ENCODE measurements around the gene GRP.

Gene GRP

GRCh38 chr18:59229191-59229590, 9.2 kb downstream of the GRP start:
- no peak overlapping the region for H3K9ac ChIP-seq (ENCODE audit: low read length in 2 of 2)
- no peaks in the 10 kb centered on the region for H3K36me3 ChIP-seq (ENCODE audit: control insufficient read depth in 2 of 2, insufficient read depth in 2 of 2, low read length in 2 of 2)
- no peaks in the 10 kb centered on the region for H3K27me3 ChIP-seq (ENCODE audit: control insufficient read depth in 1 of 2, insufficient read depth in 2 of 2, low read length in 2 of 2)
- H3K9me3 ChIP-seq (ENCODE audit: control insufficient read depth in 2 of 2, low read length in 2 of 2), result no peaks in the 10 kb centered on the region
- H3K4me3 ChIP-seq (ENCODE audit: low read length in 2 of 2), result no peak overlapping the region
- no peaks in the 10 kb centered on the region for H3K4me1 ChIP-seq (ENCODE audit: control insufficient read depth, insufficient read depth, low read length)
- H3K27ac ChIP-seq (ENCODE audit: low read length), result no peak overlapping the region

GRCh38 chr18:59229701-59230443, 9.9 kb downstream of the GRP start:
- H3K9ac ChIP-seq (ENCODE audit: low read length in 2 of 2), result no peak overlapping the region
- no peaks in the 10 kb centered on the region for H3K36me3 ChIP-seq (ENCODE audit: control insufficient read depth in 2 of 2, insufficient read depth in 2 of 2, low read length in 2 of 2)
- H3K4me1 ChIP-seq (ENCODE audit: control insufficient read depth, insufficient read depth, low read length), result no peaks in the 10 kb centered on the region
- no peak overlapping the region for H3K4me3 ChIP-seq (ENCODE audit: low read length in 2 of 2)
- no peaks in the 10 kb centered on the region for H3K27me3 ChIP-seq (ENCODE audit: control insufficient read depth in 1 of 2, insufficient read depth in 2 of 2, low read length in 2 of 2)
- H3K9me3 ChIP-seq (ENCODE audit: control insufficient read depth in 2 of 2, low read length in 2 of 2), result no peaks in the 10 kb centered on the region
- H3K27ac ChIP-seq (ENCODE audit: low read length), result no peak overlapping the region

DNA sequence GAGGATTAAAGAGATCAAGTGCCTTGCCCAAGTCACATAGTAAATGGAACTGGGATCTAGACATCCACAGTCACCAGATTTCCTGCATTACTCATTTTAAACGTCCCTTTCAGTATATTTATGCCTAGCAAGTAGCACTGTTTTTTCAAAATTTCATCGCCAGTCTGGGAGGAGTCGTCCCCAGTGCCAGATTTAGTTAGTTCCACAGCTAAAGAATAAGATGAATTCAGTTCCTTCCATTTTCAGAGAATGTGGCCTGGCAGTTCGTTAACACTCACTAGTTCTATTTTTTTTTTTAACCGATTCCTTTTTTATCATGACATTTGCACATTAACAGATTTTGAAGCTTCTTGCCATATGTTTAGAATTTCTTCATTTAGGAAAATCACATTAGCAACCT, 11.2 kb downstream of the GRP start:
- Histone ChIP-seq H3K36me3 (ENCODE audit: control insufficient read depth in 2 of 2, insufficient read depth in 2 of 2, low read length in 2 of 2) (no peaks in the 10 kb centered on the region), H3K27ac (ENCODE audit: low read length) (no peak overlapping the region), H3K9ac (ENCODE audit: low read length in 2 of 2) (no peak overlapping the region), H3K9me3 (ENCODE audit: control insufficient read depth in 2 of 2, low read length in 2 of 2) (no peaks in the 10 kb centered on the region), H3K4me3 (ENCODE audit: low read length in 2 of 2) (no peak overlapping the region), H3K27me3 (ENCODE audit: control insufficient read depth in 1 of 2, insufficient read depth in 2 of 2, low read length in 2 of 2) (no peaks in the 10 kb centered on the region), H3K4me1 (ENCODE audit: control insufficient read depth, insufficient read depth, low read length) (no peaks in the 10 kb centered on the region)

DNA sequence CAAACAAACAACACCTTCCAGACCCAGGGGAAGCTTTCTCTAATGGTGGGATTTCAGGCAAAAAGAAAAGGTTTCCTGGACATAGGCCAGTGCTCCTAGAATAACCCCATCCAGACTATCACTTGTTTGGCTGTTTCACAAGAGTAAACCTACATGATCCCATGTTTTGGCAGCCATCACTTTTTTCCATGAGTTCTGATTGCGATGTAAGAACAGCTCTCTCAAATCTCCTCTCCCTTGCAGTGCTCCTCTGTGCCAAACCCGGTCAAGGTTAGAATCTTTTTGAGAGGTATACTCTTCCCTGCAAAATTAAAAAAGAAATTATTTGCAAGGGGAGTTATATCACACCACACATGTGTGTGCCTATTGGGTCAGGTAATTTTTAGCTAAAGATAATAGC, 11.9 kb downstream of the GRP start:
- no peaks in the 10 kb centered on the region for H3K36me3 ChIP-seq (ENCODE audit: control insufficient read depth in 2 of 2, insufficient read depth in 2 of 2, low read length in 2 of 2)
- H3K9ac ChIP-seq (ENCODE audit: low read length in 2 of 2), result no peak overlapping the region
- no peaks in the 10 kb centered on the region for H3K4me1 ChIP-seq (ENCODE audit: control insufficient read depth, insufficient read depth, low read length)
- no peak overlapping the region for H3K27ac ChIP-seq (ENCODE audit: low read length)
- H3K4me3 ChIP-seq (ENCODE audit: low read length in 2 of 2), result no peak overlapping the region
- H3K27me3 ChIP-seq (ENCODE audit: control insufficient read depth in 1 of 2, insufficient read depth in 2 of 2, low read length in 2 of 2), result no peaks in the 10 kb centered on the region
- H3K9me3 ChIP-seq (ENCODE audit: control insufficient read depth in 2 of 2, low read length in 2 of 2), result no peaks in the 10 kb centered on the region

- no peaks in the 10 kb centered on the region for H3K4me1 ChIP-seq (ENCODE audit: control insufficient read depth, insufficient read depth, low read length)
- H3K4me3 ChIP-seq (ENCODE audit: low read length in 2 of 2), result no peak overlapping the region
- H3K27me3 ChIP-seq (ENCODE audit: control insufficient read depth in 1 of 2, insufficient read depth in 2 of 2, low read length in 2 of 2), result no peaks in the 10 kb centered on the region
- no peak overlapping the region for H3K9ac ChIP-seq (ENCODE audit: low read length in 2 of 2)
- H3K9me3 ChIP-seq (ENCODE audit: control insufficient read depth in 2 of 2, low read length in 2 of 2), result no peaks in the 10 kb centered on the region
- H3K36me3 ChIP-seq (ENCODE audit: control insufficient read depth in 2 of 2, insufficient read depth in 2 of 2, low read length in 2 of 2), result no peaks in the 10 kb centered on the region
- no peak overlapping the region for H3K27ac ChIP-seq (ENCODE audit: low read length)
These were observed 12.5 kb downstream of the GRP start for GRCh38 chr18:59232309-59233016.

DNA sequence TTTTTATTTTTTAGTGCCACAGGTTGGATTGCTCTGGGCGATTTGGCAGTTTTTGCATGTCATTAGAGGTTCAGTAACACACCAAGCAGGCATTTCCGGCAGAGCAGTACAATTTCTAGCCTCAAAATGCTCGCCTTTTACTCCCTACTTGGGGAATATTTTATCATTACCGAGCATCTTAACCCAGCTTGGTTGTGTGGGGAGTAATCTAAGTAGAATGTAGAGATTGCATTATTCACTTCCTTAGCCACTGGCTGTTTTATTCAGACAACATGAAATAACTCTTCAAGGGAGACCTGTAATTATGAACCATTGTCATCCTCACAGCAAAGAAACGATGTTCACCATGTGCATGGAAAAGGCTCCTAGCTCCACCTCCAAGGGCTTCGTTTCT, 13.1 kb downstream of the GRP start:
- Histone ChIP-seq H3K4me1 (ENCODE audit: control insufficient read depth, insufficient read depth, low read length) (no peaks in the 10 kb centered on the region), H3K27me3 (ENCODE audit: control insufficient read depth in 1 of 2, insufficient read depth in 2 of 2, low read length in 2 of 2) (no peaks in the 10 kb centered on the region), H3K9me3 (ENCODE audit: control insufficient read depth in 2 of 2, low read length in 2 of 2) (no peaks in the 10 kb centered on the region), H3K9ac (ENCODE audit: low read length in 2 of 2) (no peak overlapping the region), H3K36me3 (ENCODE audit: control insufficient read depth in 2 of 2, insufficient read depth in 2 of 2, low read length in 2 of 2) (no peaks in the 10 kb centered on the region), H3K4me3 (ENCODE audit: low read length in 2 of 2) (no peak overlapping the region), H3K27ac (ENCODE audit: low read length) (no peak overlapping the region)

DNA sequence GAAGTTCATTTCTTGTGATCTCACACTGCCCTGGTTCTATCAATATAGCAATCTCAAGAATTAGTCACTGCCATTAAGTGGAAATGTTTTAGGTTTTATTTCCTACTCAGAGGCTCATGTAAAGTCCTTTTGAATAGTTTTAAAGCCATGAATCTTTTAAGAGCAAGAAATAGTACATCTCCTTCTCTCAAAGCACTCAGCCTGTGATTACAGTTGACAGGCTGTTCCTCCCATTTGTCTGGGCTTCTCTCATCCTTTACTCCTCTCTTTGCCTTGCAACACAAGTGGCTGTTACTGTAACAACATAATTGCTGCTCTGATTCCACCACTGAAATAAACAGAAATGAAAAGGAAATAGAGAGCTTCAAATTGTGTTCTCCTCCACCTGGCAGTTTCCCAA, 18.4 kb downstream of the GRP start:
- Histone ChIP-seq H3K36me3 (ENCODE audit: control insufficient read depth in 2 of 2, insufficient read depth in 2 of 2, low read length in 2 of 2) (no peaks in the 10 kb centered on the region), H3K4me1 (ENCODE audit: control insufficient read depth, insufficient read depth, low read length) (no peaks in the 10 kb centered on the region), H3K27me3 (ENCODE audit: control insufficient read depth in 1 of 2, insufficient read depth in 2 of 2, low read length in 2 of 2) (no peaks in the 10 kb centered on the region), H3K4me3 (ENCODE audit: low read length in 2 of 2) (no peak overlapping the region), H3K9me3 (ENCODE audit: control insufficient read depth in 2 of 2, low read length in 2 of 2) (no peaks in the 10 kb centered on the region), H3K9ac (ENCODE audit: low read length in 2 of 2) (no peak overlapping the region), H3K27ac (ENCODE audit: low read length) (no peak overlapping the region)

DNA sequence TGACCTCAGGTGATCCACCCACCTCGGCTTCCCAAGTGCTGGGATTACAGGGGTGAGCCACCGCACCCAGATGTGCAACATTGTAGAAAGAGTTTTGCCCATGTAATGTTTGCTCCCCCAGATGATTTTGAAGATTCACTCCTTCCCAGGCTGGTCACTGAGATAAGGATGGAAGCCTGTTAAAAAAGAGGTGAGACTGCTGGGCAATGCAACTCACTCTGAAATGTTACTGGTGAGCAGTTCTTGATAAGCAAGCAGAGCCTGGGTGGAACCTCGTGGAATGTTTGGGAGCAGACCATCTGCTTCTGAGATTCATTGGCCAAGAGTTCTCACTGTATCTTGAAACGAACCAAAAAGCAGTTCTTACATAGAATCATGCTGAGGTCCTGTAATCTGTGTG, 19.7 kb downstream of the GRP start:
- H3K9ac ChIP-seq (ENCODE audit: low read length in 2 of 2), result no peak overlapping the region
- H3K27me3 ChIP-seq (ENCODE audit: control insufficient read depth in 1 of 2, insufficient read depth in 2 of 2, low read length in 2 of 2), result no peaks in the 10 kb centered on the region
- H3K27ac ChIP-seq (ENCODE audit: low read length), result no peak overlapping the region
- no peaks in the 10 kb centered on the region for H3K36me3 ChIP-seq (ENCODE audit: control insufficient read depth in 2 of 2, insufficient read depth in 2 of 2, low read length in 2 of 2)
- H3K4me3 ChIP-seq (ENCODE audit: low read length in 2 of 2), result no peak overlapping the region
- H3K4me1 ChIP-seq (ENCODE audit: control insufficient read depth, insufficient read depth, low read length), result no peaks in the 10 kb centered on the region
- H3K9me3 ChIP-seq (ENCODE audit: control insufficient read depth in 2 of 2, low read length in 2 of 2), result no peaks in the 10 kb centered on the region

DNA sequence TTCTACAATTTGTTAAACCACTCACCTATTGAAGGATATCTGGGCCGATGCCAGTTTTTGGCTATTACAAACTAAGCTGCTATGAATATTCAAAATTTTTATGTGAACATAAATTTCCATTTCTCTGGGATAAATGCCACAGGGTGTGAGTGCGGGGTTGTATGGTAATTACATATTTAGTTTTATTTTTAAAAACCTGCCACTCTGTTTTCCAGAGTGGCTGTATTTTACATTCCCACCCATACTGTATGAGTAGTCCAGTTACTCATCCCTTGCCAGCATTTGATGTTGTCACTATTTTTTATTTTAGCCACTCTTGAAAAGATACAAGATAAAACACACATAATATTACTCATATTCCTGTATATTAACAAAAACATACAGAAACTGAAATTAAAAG, 22.9 kb downstream of the GRP start:
- no peaks in the 10 kb centered on the region for H3K9me3 ChIP-seq (ENCODE audit: control insufficient read depth in 2 of 2, low read length in 2 of 2)
- H3K4me3 ChIP-seq (ENCODE audit: low read length in 2 of 2), result no peak overlapping the region
- H3K4me1 ChIP-seq (ENCODE audit: control insufficient read depth, insufficient read depth, low read length), result no peaks in the 10 kb centered on the region
- no peak overlapping the region for H3K27ac ChIP-seq (ENCODE audit: low read length)
- H3K9ac ChIP-seq (ENCODE audit: low read length in 2 of 2), result no peak overlapping the region
- H3K36me3 ChIP-seq (ENCODE audit: control insufficient read depth in 2 of 2, insufficient read depth in 2 of 2, low read length in 2 of 2), result no peaks in the 10 kb centered on the region
- H3K27me3 ChIP-seq (ENCODE audit: control insufficient read depth in 1 of 2, insufficient read depth in 2 of 2, low read length in 2 of 2), result peaks cover 2 to 3% of the 10 kb centered on the region in 2 donors

DNA sequence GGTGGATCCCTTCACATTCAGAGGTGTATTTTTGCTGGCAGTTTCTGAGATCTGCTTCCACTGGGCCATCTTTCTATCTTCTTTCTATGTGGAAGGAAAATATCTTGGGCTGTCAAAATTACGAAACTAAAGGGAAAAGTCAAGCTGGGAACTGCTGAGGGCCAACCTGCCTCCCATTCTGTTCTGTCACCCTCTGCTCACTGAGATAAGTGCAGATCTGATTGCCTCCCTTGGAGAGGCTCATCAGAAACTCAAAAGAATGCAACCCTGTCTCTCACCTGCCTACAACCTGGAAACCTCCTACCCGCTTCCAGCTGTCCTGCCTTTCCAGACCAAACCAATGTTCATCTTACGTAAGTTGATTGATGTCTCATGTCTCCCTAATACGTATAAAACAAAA, 26.8 kb downstream of the GRP start:
- Histone ChIP-seq H3K36me3 (ENCODE audit: control insufficient read depth in 2 of 2, insufficient read depth in 2 of 2, low read length in 2 of 2) (no peaks in the 10 kb centered on the region), H3K9me3 (ENCODE audit: control insufficient read depth in 2 of 2, low read length in 2 of 2) (peaks cover 0 to 3% of the 10 kb centered on the region in 2 donors), H3K4me1 (ENCODE audit: control insufficient read depth, insufficient read depth, low read length) (no peaks in the 10 kb centered on the region), H3K27ac (ENCODE audit: low read length) (no peak overlapping the region), H3K4me3 (ENCODE audit: low read length in 2 of 2) (no peak overlapping the region), H3K27me3 (ENCODE audit: control insufficient read depth in 1 of 2, insufficient read depth in 2 of 2, low read length in 2 of 2) (peaks cover 3 to 5% of the 10 kb centered on the region in 2 donors), H3K9ac (ENCODE audit: low read length in 2 of 2) (no peak overlapping the region)

- Histone ChIP-seq H3K4me3 (ENCODE audit: low read length in 2 of 2) (no peak overlapping the region), H3K4me1 (ENCODE audit: control insufficient read depth, insufficient read depth, low read length) (no peaks in the 10 kb centered on the region), H3K9me3 (ENCODE audit: control insufficient read depth in 2 of 2, low read length in 2 of 2) (peaks cover 0 to 3% of the 10 kb centered on the region in 2 donors), H3K9ac (ENCODE audit: low read length in 2 of 2) (no peak overlapping the region), H3K27me3 (ENCODE audit: control insufficient read depth in 1 of 2, insufficient read depth in 2 of 2, low read length in 2 of 2) (peaks cover 3 to 5% of the 10 kb centered on the region in 2 donors), H3K36me3 (ENCODE audit: control insufficient read depth in 2 of 2, insufficient read depth in 2 of 2, low read length in 2 of 2) (no peaks in the 10 kb centered on the region), H3K27ac (ENCODE audit: low read length) (no peak overlapping the region)
These were observed 29.3 kb downstream of the GRP start for GRCh38 chr18:59249199-59249774.

Measured in stomach smooth muscle (tissue), 2 donors.